HepG2 (cell line): Measurements from ENCODE around the gene HIGD1A. TPM values are rescaled to one million over a fixed set of nuclear protein-coding genes. Genes with fewer than 3 reads are reported as not detected.

Experiments
- ELF4 ChIP-seq: sonication (generic); formaldehyde crosslinking; IDR thresholded peaks from 2 replicates; pipeline ENCODE4 v1.5.0; 2020; ENCODE audit warnings: missing genetic modification reagents, mild to moderate bottlenecking, moderate library complexity, borderline replicate concordance
- FOXK2 ChIP-seq: fragments of 450-650 bp; IDR thresholded peaks from 2 replicates; pipeline ENCODE4 v1.6.1; 2016
- HIVEP1 ChIP-seq: sonication (generic); formaldehyde crosslinking; IDR thresholded peaks from 2 replicates; pipeline ENCODE4 v1.4.0; 2020; ENCODE audit warnings: mild to moderate bottlenecking, missing genetic modification reagents
- PHF21A ChIP-seq: sonication (generic); formaldehyde crosslinking; IDR thresholded peaks from 2 replicates; pipeline ENCODE4 v1.5.0; 2020; ENCODE audit warnings: mild to moderate bottlenecking, missing genetic modification reagents
- POLR2AphosphoS5 ChIP-seq: IDR thresholded peaks from 2 replicates; pipeline ENCODE4 v1.6.1; 2012; ENCODE audit warnings: low read depth, low read length
- SAFB2 ChIP-seq: sonication (generic); formaldehyde crosslinking; IDR thresholded peaks from 2 replicates; pipeline ENCODE4 v1.5.1; 2020; ENCODE audit warnings: missing genetic modification reagents, low read depth, mild to moderate bottlenecking, borderline replicate concordance
- SMARCC2 ChIP-seq: fragments of 450-650 bp; IDR thresholded peaks from 2 replicates; pipeline ENCODE4 v1.6.1; 2017; ENCODE audit warnings: antibody characterized with exemption, mild to moderate bottlenecking
- SOX13 ChIP-seq, 3 experiments: fragments of 450-650 bp in 1 of 3; sonication (generic) in 1 of 3; formaldehyde crosslinking in 1 of 3; IDR thresholded peaks in 2 of 3; conservative IDR thresholded peaks in 1 of 3; 2 replicates each; pipeline versions ENCODE4 v1.5.0 to v1.6.1; 2016 to 2020; ENCODE audit warnings: antibody characterized with exemption in 1 of 3, mild to moderate bottlenecking in 1 of 3, missing compliant biosample characterization in 1 of 3, missing genetic modification reagents in 1 of 3, moderate library complexity in 1 of 3
- SRSF1 ChIP-seq: fragments of 200-400 bp; formaldehyde crosslinking; optimal IDR thresholded peaks from 2 replicates; pipeline ENCODE3; 2017; ENCODE audit warnings: mild to moderate bottlenecking, low read depth, low read length, moderate library complexity
- ZNF160 ChIP-seq: sonication (generic); formaldehyde crosslinking; IDR thresholded peaks from 2 replicates; pipeline ENCODE4 v1.8.0; 2022; ENCODE audit warnings: mild to moderate bottlenecking, inconsistent platforms, missing genetic modification reagents
- ZNF251 ChIP-seq: sonication (generic); formaldehyde crosslinking; IDR thresholded peaks from 2 replicates; pipeline ENCODE4 v1.9.0; 2021; ENCODE audit warnings: mild to moderate bottlenecking, missing genetic modification reagents
- ZNF460 ChIP-seq: sonication (generic); formaldehyde crosslinking; IDR thresholded peaks from 2 replicates; pipeline ENCODE4 v1.5.1; 2020; ENCODE audit warnings: missing genetic modification reagents, mild to moderate bottlenecking, borderline replicate concordance
- ZNF496 ChIP-seq: sonication (generic); formaldehyde crosslinking; IDR thresholded peaks from 2 replicates; pipeline ENCODE4 v1.8.1; 2023; ENCODE audit warnings: mild to moderate bottlenecking, moderate library complexity, missing genetic modification reagents; ENCODE audit not compliant: insufficient replicate concordance
- ZSCAN21 ChIP-seq: sonication (generic); formaldehyde crosslinking; IDR thresholded peaks from 2 replicates; pipeline ENCODE4 v1.8.0; 2022; ENCODE audit warnings: mild to moderate bottlenecking, missing genetic modification reagents, moderate library complexity, borderline replicate concordance
- polyA plus RNA-seq, 8 experiments: library from polyadenylated mRNA; depleted of rRNA in 3 of 8; stranded (reverse) in 7 of 8; unstranded in 1 of 8; fragments of >200 nt; fragmentation: Illumina TruSeq in 4 of 8; extraction: Trizol in 4 of 8; gene quantifications; 2 replicates each; pipeline versions ENCODE4 v1.2.1 to v1.2.3, GENCODE V29; 2011 to 2016; ENCODE audit warnings: low read depth in 4 of 8, missing spikeins in 1 of 8, mixed read lengths in 1 of 8; ENCODE audit not compliant: insufficient read depth in 1 of 8
- total RNA-seq, 5 experiments: library from RNA; depleted of rRNA; stranded (reverse); fragments of >200 nt; fragmentation: Illumina TruSeq; extraction: Trizol; gene quantifications; 2 replicates each; pipeline ENCODE4 v1.2.3, GENCODE V29; 2016; ENCODE audit warnings: low read depth in 1 of 5
- TF ChIP-seq, protein P1 (sequence below): sonication (generic); formaldehyde crosslinking; IDR thresholded peaks from 2 replicates; pipeline ENCODE4 v1.8.0; 2022; ENCODE audit warnings: mild to moderate bottlenecking, missing genetic modification reagents
- TF ChIP-seq, protein P2 (sequence below): sonication (generic); formaldehyde crosslinking; IDR thresholded peaks from 2 replicates; pipeline ENCODE4 v1.5.0; 2020; ENCODE audit warnings: mild to moderate bottlenecking, missing genetic modification reagents
- TF ChIP-seq, protein P3 (sequence below): sonication (generic); formaldehyde crosslinking; IDR thresholded peaks from 2 replicates; pipeline ENCODE4 v1.4.0; 2020; ENCODE audit warnings: low read depth, mild to moderate bottlenecking, missing genetic modification reagents
- TF ChIP-seq, protein P4 (sequence below): sonication (generic); formaldehyde crosslinking; IDR thresholded peaks from 2 replicates; pipeline ENCODE4 v1.5.0; 2020; ENCODE audit warnings: mild to moderate bottlenecking, missing genetic modification reagents
- TF ChIP-seq, protein P5 (sequence below): sonication (generic); formaldehyde crosslinking; IDR thresholded peaks from 2 replicates; pipeline ENCODE4 v1.4.0; 2020; ENCODE audit warnings: missing genetic modification reagents

The HIGD1A gene
- total and polyA plus RNA-seq, 2 of the 13 experiments (the other 11 are each of a cell fraction or from before 2014, with no cell fraction given) = 222 to 253 TPM

DNA sequence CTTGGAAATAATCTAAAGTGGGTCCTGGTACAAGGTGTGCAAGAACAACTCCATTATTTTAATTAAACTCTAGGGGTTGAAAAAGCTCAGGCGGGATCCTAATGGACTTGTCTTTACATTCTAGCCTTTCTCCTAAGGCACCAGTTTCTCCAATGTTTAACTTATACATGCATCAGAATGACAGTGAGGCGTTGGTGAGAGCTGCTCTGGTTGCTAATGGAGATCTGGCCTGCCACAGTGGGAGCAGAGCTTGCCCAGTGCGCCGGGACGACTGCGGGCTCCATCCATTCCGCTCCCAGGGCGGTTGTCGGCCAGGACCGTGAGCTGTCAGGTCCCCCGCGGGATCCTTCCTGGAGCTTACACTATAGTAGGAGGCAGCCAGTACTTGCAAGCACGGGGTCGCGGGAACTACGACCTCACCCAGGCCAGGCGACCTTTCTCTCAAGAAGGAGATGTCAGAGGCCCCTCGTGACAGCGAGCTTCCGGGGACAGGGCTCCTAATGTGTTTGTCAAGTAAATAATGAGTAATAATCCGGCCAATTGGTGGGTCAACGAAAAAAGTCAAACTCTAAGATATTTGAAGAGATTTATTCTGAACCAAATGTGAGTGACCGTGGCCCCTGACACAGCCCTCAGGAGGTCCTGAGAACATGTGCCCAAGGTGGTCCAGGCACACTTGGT lies 991 bp upstream of the HIGD1A start (continued):
- no peak for TF ChIP-seq ZNF496 (CRISPR knock-in tag)
- TF ChIP-seq ELF4 (CRISPR knock-in tag) = 0 out of 2 replicates have a peak, but pooled peaks have one; percentile 61
- TF ChIP-seq, protein P1, sequence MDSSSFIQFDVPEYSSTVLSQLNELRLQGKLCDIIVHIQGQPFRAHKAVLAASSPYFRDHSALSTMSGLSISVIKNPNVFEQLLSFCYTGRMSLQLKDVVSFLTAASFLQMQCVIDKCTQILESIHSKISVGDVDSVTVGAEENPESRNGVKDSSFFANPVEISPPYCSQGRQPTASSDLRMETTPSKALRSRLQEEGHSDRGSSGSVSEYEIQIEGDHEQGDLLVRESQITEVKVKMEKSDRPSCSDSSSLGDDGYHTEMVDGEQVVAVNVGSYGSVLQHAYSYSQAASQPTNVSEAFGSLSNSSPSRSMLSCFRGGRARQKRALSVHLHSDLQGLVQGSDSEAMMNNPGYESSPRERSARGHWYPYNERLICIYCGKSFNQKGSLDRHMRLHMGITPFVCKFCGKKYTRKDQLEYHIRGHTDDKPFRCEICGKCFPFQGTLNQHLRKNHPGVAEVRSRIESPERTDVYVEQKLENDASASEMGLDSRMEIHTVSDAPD = no peak
- peak; percentile 78 for TF ChIP-seq PHF21A (CRISPR knock-in tag)
- TF ChIP-seq, protein P2, sequence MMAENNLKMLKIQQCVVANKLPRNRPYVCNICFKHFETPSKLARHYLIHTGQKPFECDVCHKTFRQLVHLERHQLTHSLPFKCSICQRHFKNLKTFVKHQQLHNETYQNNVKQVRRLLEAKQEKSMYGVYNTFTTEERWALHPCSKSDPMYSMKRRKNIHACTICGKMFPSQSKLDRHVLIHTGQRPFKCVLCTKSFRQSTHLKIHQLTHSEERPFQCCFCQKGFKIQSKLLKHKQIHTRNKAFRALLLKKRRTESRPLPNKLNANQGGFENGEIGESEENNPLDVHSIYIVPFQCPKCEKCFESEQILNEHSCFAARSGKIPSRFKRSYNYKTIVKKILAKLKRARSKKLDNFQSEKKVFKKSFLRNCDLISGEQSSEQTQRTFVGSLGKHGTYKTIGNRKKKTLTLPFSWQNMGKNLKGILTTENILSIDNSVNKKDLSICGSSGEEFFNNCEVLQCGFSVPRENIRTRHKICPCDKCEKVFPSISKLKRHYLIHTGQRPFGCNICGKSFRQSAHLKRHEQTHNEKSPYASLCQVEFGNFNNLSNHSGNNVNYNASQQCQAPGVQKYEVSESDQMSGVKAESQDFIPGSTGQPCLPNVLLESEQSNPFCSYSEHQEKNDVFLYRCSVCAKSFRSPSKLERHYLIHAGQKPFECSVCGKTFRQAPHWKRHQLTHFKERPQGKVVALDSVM = no peak
- TF ChIP-seq ZNF251 (CRISPR knock-in tag) = no peak
- TF ChIP-seq, protein P3, sequence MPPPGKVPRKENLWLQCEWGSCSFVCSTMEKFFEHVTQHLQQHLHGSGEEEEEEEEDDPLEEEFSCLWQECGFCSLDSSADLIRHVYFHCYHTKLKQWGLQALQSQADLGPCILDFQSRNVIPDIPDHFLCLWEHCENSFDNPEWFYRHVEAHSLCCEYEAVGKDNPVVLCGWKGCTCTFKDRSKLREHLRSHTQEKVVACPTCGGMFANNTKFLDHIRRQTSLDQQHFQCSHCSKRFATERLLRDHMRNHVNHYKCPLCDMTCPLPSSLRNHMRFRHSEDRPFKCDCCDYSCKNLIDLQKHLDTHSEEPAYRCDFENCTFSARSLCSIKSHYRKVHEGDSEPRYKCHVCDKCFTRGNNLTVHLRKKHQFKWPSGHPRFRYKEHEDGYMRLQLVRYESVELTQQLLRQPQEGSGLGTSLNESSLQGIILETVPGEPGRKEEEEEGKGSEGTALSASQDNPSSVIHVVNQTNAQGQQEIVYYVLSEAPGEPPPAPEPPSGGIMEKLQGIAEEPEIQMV = no peak
- TF ChIP-seq SOX13 (IDR thresholded peaks at IDR 0.05) = no peak
- TF ChIP-seq SOX13 (CRISPR knock-in tag; conservative IDR thresholded peaks at IDR 0.05 in 1 of 2, IDR thresholded peaks at IDR 0.05 in 1 of 2) = peak in 1 of 2 experiments; percentile 53; a peak in 1 of 4 replicates
- no peak for TF ChIP-seq ZNF160 (CRISPR knock-in tag)
- TF ChIP-seq, protein P4, sequence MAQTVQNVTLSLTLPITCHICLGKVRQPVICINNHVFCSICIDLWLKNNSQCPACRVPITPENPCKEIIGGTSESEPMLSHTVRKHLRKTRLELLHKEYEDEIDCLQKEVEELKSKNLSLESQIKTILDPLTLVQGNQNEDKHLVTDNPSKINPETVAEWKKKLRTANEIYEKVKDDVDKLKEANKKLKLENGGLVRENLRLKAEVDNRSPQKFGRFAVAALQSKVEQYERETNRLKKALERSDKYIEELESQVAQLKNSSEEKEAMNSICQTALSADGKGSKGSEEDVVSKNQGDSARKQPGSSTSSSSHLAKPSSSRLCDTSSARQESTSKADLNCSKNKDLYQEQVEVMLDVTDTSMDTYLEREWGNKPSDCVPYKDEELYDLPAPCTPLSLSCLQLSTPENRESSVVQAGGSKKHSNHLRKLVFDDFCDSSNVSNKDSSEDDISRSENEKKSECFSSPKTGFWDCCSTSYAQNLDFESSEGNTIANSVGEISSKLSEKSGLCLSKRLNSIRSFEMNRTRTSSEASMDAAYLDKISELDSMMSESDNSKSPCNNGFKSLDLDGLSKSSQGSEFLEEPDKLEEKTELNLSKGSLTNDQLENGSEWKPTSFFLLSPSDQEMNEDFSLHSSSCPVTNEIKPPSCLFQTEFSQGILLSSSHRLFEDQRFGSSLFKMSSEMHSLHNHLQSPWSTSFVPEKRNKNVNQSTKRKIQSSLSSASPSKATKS = 0 out of 2 replicates have a peak, but pooled peaks have one; percentile 39
- TF ChIP-seq SMARCC2 = no peak
- peak; percentile 45 for TF ChIP-seq POLR2AphosphoS5
- TF ChIP-seq ZSCAN21 (CRISPR knock-in tag) = no peak
- no peak for TF ChIP-seq SRSF1
- TF ChIP-seq SAFB2 (CRISPR knock-in tag) = no peak
- no peak for TF ChIP-seq FOXK2
- TF ChIP-seq ZNF460 (CRISPR knock-in tag) = no peak
- TF ChIP-seq HIVEP1 (CRISPR knock-in tag) = no peak; the same call in 1 of the 2 replicates
- TF ChIP-seq, protein P5, sequence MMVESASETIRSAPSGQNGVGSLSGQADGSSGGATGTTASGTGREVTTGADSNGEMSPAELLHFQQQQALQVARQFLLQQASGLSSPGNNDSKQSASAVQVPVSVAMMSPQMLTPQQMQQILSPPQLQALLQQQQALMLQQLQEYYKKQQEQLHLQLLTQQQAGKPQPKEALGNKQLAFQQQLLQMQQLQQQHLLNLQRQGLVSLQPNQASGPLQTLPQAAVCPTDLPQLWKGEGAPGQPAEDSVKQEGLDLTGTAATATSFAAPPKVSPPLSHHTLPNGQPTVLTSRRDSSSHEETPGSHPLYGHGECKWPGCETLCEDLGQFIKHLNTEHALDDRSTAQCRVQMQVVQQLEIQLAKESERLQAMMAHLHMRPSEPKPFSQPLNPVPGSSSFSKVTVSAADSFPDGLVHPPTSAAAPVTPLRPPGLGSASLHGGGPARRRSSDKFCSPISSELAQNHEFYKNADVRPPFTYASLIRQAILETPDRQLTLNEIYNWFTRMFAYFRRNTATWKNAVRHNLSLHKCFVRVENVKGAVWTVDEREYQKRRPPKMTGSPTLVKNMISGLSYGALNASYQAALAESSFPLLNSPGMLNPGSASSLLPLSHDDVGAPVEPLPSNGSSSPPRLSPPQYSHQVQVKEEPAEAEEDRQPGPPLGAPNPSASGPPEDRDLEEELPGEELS = peak; percentile 77
